Stimulated activated CD8-positive, alpha-beta memory T cell treated with anti-CD3 and anti-CD28 coated beads, Interleukin-7, amount 100 ng/mL, for 48 hours (primary cell): ENCODE data around the gene EMX1.
"Not testable (repeated sequence)": the region's sequence is repeated elsewhere in the genome, so short reads cannot be mapped to it uniquely, and the experiment has no call there.

Experiments used
- DNase-seq, 2 donors: peaks; one replicate each; pipeline ENCODE4 v3.0.0-alpha.2; 2020; ENCODE audit warnings: low read depth in 1 of 2; ENCODE audit errors: extremely low read depth in 1 of 2

The EMX1 gene

DNA sequence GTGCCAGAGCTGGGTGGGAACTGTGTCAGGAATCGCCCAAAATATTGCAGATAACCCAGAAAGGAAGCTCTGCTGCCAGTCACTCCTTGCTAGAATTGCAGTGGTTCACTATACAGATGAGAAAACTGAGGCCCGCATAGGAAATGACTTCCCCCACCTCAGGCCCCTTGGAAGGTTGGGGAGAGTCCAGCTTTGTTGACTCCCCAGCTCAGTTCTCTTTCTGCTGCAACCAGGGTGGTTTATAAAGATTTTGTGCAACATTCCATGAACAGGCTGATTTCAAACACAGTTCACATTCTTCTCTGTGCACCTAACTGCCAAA lies 18.8 kb upstream of the EMX1 start:
- DNase-seq = no peak

DNA sequence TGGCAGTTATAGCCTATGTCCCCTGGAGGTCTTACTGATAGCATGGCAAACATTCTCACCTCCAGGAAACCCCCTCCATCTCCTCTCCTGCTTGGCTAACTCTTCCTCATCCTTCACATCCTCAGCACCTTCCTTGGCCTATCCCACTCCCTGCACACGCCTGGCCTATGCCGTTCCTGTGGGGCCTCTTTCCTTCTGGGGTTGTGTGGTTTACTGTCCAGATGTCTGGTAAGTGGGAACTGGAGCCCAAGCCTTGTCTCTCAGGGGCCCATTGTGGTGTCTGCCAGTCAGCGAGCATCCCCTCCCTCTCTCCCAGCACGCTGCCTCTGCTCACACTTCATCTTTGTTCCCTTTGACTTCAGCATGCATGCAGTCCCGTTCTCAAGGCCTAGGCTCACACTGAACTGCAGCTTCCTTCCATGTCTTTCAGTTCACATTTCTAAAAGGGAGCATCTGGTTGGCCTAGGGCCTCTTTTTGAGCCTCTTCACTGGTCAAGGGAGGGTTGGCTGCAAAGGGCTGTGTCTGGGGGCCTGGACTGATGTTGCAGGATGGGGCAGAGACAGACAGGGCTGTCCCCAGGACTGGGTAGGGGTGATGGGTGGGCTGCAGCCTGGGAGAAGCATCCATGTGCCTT lies 17.0 kb upstream of the EMX1 start:
- no peak for DNase-seq

DNA sequence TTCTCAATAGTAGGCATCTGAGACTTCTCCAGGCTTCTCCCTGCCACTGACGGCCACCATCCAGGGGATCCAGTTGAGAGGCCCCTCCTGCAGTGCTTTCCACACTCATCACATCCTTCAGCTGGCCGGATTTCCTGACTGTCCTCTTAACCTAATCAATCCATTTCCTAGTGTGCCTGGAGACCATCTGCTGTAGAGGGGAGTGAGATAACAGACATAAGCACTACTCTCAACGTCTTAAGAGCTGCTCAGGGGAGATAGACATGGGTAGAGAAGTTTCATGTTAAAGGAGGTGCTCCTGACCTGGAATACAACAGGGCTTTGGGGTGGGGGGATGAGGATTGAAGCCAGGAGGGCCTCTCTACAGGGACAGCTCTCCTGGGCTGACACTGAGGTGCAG lies 15.9 kb upstream of the EMX1 start:
- no peak for DNase-seq

DNA sequence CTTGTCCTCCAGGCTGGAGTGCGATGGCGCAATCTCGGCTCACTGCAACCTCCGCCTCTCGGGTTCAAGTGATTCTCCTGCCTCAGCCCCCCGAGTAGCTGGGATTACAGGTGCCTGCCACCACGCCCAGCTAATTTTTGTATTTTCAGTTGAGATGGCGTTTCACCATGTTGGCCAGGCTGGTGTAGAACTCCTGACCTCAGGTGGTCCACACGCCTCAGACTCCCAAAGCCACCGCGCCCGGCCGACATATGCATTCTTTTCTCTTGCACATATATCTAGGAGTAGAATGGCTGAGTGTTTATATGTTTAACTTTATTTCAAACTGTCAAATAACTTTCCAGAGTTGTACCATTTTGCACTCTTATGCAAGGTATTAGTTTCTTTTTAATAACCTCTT lies 9.9 kb upstream of the EMX1 start:
- not testable (repeated sequence) for DNase-seq

DNA sequence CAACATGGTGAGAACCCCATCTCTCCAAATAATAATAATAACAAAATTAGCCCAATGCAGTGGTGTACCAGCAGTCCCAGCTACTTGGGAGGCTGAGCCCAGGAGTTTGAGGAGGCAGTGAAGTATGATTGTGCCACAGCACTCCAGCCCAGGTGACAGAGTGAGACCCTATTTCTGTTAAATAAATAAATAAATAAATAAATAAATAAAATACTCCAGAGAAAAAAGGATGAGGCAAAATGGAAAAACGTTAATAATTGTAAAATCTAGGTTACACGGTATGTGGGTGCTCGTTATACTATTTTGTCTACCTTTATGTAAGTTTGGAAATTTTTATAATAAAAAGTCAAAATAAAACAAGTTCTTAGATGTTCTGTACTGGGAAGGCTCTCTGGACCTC lies 8.6 kb upstream of the EMX1 start:
- no peak for DNase-seq

DNA sequence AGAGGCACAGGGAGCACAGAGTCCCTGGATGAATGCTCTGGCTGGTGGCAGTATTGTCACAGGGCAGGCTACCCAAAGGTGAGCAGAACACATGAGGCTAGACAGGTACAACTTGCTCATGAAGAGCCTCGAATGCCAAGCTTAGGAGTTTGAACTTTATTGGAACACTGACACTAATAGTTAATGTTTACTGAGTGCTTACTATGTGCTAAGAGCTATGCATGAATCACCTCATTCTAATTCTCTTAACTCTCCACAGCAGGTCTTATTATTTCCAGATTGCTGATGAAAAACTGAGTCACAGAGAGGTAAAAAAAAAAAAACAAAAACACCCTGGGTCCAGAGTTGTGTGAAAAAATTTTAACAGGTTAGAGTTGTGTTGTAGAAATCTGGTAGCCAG lies 6.1 kb upstream of the EMX1 start:
- DNase-seq = no peak

DNA sequence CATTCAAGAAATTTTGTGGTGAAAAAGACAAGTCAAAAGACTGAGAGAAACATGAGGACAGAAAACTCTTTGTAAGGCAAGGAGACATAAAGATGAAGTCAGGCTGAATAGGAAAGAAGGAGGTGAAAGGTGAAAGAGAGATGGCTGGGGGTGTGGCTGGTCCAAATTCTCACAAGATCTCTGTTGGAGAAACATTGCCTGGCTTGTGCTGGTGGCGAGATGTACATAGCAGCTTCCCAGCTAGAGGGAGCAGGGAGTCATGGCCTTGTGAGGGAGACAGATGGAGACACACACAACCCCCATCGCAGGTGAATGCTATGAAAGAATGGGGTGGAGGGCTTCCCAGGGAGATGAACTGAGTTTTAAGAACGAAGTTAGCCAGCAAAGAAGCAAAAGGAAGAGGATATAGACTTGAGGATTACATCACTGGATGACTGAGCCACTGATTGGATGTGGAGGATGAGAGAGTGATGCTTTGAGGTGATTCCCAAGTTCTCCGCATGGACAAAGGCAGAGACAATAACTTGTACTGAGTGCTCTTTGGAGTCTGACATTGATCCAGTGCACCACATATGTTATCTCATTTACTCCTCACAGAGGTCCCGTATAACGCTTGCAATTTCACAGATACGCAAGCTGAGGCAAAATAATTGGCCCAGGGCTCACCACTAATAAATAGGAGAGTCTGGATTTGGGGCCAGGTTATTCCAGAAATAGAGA lies 3.7 kb upstream of the EMX1 start:
- no peak for DNase-seq

DNA sequence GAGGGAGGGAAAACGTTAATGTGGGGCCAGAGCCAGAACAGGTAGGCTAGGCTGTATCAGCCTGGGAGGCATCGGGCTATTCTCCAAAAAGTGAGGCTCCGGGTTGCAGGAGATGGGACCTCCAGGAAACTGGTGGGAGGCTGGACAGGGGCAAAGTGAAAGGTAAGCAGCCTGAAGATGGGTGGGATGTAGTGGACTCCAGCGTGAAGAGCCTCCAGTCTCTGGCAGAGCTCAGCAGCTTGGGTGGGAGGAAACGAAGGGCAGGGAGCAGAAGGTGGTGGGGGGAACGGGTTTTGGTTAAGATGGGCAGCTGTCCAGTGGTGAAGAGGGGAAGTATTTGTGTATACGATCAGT lies 3.1 kb upstream of the EMX1 start:
- DNase-seq = no peak

DNA sequence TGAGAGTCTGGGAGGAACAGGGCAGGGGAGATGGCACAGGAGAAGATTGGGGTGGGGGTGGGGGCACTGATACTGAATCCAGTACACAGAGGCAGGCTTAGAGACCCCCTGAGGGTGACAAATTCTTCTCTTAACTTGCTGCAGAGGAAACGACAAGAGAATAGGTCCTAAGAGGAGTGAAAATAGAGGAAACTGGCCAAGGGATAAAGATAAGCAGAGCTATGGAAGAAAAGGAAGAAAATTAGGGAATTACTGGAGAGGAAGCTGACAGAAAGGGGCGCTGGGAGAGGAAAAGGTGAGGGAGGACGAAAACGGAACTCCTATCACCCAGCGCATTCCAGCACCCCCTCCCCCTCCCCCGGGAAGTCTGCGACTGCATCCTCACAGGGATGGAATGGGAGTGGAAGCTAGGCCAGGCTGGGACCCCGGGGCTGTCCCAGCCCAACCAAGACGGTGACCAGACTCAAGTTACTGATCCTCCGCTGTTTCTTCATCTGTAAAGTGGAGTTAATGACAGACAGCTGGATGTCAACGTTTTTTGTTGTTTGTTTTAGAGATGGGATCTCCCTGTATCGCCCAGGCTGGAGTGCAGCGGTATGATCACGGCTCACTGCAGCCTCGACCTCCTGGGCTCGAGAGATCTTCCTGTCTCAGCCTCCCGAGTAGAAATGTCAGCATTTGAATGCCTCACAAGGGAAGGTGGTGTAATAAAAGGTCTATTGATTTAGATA lies 2.6 kb upstream of the EMX1 start:
- no peak for DNase-seq

DNA sequence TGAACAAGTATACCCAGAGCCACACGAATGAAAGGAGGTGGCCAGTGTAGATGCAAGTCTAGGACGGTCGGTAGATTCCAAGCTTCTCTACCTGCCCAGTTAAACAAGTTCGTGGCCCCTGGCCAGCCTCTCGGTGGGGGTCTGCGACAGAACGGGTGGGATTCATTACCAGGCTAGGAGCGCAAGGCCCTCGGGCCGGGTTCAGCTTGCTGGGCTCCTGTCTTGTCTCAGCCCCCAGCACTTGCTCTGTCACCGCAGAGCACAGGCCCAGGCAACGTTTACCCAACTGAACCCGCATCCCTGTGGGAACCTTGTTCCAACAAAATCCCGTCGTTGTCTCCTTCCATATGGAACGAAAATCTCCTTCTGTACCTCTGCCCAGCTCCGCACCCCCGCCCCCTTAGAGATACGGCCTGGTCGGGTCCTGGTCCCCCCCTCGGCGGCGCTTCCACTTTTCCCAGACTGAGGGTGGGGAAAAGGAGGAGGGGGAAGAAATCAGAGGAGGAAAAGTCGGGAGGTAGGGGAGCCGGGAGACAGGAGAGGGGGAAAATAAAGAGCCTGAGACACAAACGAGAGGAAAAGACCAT lies 1.9 kb upstream of the EMX1 start:
- DNase-seq = no peak

DNA sequence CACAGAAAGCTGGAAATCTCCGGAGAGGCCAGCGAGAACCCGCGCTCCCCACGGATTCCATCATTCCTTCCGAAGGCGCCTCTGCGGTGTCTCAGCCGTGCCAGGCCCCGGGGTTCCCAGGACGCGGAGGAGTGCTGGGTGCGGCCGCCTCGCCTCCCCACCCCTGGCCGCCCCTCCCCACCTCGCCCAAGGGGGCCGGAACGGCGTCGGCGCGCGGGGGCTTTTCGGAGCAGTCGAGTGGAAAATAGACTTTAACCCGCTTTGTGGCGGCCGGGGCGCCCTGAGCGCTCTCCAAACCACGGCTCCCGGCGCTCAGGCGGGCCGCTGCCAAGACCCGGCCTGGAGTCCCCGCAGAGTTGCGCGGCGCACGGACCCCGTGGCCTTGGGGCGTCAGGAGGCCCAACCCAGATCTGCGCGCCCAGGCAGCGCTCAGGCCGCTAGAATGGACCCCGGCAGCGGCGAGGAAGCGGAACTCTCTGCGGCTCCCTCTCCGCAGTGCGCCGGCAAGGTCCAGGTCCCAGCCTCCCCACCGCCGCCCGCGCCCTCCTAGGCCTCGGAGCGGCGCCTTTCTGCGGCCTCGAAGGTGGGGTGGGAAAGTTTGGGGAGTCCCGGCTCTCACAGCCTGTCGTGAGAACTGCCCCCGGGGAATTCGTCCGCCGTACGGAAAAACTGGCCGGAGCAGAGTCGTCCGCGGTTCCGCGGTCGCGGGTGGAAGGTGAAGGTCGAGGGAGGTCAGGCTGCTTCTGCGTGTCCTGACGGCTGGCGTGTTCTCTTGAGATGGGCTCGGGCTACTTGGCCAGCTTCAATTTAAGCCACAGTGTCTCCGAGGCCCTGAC lies 1.2 kb upstream of the EMX1 start:
- DNase-seq = no peak

DNA sequence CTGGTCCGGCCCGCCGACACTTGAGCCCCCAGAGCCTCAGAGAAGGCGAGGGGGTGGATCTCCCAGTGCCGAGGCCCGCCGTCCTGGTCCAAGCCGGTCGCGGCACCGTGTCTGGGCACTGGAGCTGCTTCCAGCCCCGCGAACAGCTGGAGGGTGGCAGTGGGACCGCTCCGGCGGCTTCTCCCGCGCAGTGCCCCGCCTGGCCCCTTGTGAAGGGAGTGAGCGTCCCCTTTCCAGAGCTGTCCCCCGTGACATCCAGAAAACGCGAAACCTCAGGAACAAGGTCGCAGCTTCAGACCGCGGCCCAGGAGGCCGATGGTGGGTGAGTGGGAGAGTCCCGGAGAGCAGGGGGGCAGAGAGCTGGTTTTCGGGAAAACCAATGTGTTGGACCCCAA lies 579 bp upstream of the EMX1 start:
- DNase-seq = no peak

DNA sequence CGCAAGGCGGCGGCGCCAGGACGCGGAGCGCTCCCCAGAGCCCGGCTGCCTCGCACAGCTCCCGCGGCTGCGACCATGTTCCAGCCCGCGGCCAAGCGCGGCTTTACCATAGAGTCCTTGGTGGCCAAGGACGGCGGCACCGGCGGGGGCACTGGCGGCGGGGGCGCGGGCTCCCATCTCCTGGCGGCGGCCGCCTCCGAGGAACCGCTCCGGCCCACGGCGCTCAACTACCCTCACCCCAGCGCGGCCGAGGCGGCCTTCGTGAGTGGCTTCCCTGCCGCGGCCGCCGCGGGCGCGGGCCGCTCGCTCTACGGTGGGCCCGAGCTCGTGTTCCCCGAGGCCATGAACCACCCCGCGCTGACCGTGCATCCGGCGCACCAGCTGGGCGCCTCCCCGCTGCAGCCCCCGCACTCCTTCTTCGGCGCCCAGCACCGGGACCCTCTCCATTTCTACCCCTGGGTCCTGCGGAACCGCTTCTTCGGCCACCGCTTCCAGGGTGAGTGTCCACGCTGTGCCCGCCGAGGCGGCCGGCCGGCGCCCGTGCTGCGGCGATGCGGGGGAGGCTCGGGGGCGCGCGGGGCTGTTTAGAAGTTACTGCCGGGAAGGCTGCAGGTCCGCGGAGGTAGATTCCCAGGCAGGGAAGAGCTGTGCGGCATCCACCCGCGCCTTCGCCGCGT lies 696 bp downstream of the EMX1 start:
- DNase-seq = no peak

DNA sequence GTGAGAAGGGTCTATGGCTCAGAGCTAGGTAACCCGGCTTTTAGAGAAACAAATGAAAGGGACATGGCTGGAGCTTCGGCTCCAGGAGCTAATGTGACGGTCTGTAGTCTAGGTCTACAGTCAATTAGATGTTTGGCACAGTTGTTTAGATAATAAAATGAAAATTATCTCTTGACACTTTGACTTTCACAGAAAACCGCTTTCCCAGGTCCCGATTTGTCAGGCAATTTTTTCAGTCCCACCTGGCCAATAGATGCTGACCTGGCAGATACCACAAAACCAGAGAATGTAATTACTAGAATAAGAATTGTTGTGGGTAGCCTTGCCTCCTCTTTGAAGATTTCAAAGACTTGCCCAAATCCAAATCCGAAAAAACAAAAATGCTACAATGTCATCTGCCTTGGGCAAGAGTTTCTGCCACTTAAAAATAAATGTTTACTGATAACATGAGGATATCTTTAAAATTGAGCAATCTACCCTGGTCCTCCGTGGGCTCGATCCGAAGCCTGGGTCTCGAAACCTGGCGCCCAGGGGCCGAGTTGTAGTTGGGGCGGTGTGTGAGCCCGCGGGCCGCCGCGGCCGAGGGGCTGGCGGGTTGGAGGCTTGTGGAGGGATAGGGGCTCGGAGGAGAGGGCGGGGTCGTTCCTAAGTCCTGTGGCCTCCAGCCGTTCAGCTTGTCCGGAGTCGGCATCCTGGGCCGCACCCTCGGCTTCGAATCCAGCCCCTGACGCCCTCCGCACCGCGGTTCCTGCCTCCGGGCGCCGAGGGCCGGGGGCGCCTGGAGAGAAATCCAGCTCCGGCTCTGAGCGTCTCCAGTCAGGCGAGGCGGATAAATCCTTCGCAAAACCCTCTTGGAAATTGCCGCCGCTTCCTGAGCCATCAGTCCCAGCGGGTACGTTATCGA lies 2.3 kb downstream of the EMX1 start:
- no peak for DNase-seq

DNA sequence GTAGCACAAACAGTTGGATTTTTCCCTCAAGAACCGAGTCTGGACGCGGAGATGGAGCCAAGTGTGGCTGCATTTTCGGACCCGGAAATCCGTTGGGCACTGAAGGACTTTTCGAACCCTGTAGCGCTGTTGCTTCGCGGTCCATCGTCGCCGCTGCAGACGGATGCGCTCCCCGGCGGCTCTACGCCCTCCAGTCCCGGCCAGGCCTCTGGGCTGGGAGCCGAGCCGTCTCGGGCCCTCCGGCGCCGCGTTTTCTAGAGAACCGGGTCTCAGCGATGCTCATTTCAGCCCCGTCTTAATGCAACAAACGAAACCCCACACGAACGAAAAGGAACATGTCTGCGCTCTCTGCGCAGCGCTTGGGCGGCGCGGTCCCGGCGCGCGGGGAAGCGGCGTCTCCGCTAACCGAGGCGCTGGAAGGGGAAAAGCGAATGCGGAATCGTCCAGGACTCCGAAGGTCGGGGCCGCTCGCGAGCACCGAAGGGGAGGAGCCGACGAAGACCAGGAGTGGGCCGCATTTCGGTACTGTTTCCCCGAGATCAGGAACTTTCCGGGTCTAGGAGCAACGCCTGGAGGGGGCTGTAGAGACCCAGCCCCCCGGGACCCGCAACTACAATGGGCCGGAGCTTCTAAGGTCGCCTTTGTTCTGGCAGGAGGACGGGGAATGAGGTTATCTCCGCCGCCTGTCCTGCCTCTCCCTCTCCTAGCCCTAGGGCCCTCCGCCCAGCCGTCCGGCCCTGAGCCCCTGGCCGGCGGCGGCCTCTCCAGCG lies 3.2 kb downstream of the EMX1 start:
- no peak for DNase-seq

DNA sequence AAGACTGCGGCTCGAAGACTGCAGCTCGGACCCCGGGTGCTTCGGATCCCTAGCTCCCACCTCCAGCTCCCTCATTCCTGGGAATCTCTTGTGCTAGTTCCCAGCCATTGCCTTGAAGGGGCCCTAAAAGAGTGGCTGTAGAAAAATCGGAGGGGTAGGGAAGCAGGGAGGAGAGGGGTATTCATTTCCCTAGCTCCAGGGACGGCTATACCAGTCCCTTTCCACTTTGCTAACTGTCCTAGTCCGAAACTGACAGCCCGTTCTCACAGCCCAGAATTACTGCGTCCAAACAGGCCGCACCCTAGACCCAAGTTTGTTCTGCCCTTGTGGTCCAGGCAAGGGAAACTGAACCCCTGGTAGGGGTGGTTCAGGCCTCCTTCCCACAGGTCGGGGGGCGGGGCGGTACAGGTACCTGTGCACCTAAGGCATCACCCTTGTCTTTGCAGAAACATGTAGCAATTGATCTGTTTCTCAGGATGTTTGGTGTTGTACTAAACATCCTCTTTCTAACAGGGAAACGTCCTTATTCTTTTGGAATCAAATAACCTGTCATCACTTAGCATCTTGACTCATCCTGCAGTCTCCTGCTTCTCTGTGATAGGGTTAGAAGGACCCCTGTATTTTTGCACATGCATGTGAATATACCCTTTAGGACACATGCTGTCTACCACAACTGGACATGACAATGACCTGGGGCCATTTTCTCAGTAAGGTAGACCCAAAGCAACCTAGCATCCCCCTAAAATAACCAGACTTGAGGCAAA lies 4.0 kb downstream of the EMX1 start:
- no peak for DNase-seq

DNA sequence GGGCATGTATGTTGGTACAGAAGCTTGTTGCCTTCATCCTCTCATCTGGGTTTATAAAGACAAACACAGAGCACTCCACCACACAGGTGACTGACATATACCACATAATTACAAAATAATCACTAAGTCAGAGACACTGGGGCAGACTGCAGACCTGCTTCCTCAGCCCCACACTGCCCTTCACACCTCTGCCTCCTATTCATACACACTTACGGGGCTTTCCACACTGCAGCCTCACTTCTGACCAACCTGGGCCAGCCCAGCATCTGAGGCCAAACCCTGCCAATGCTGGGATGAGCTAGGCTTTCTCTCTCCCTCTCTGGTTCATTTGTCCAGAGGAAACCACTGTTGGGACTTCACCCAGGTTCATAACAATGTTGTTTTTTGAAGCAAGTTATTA lies 4.5 kb downstream of the EMX1 start:
- DNase-seq = no peak

DNA sequence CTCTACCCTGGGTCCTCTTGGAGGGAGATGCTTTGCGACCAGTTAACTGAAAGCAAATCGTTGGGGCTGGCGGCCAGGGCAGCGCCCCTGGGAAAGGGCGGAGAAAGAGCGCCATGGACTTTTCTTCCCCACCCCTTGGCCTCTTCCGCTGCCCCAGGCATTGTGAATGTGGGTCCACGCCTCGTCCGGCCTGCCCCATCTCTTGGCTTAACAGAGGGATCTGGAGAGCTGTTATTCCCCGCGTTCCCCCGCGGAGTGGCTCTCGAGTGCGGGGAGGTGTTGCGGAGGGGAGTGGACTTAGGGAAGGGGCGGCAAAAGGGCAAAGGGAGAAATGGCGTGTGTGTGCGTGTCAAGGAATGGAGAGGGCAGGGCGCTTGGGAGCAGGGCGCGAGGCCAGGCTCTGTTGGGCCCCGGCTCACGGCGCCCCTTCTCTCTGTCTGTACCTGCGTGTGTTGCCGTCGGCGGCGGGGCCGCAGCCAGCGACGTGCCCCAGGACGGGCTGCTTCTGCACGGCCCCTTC lies 6.6 kb downstream of the EMX1 start:
- no peak for DNase-seq
